ENCODE results near the gene TMEM179. TPM values are rescaled to one million over a fixed set of nuclear protein-coding genes. Genes with fewer than 3 reads are reported as not detected.

Gene TMEM179
- total RNA-seq, 1 donor from 2014 or later = not detected

DNA sequence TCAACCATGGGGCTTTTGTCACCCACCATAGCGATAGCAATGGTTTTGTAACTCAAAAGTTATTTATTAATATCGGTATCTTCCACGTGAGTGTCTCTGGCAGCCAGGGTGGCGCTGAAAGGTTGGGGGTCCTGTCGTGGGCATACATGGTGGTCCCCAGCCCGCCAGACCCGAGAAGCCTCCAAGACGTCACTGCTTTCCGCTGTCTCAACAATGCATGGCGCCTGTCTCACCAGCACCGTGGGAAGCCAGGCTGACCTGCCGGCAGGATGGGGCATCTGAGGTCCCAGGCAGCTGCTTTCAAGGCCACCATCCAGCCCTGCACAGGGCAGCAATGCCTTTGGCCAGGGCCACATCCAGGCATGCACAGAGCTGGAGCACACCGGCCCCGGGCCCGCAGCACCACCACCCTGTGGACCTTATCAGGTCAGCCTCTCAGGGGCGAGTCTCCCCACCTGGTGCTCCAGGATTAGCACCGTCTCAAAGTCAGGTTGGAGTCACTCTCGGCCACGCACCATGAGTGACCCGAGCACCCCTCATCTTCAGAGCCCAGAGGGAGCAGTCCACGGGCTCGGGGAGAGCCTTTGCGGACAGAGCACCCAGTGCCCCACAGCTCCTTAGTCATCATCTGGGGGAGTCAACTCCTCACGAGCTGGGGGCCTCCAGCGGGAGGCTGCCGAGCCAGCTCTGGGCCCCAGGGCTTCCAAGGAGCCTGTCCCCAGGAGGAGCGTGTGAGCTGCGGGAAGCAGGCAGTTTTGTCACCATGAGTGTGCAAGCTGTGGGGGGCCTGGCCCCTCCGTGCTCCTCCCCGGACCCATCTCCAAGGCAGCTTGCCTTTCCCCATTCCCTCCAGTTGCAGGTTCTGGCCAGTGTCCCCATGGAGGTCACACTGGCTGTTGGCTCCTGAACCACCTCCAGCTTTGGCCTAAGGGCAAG lies 39.6 kb downstream of the TMEM179 start:
- ATAC-seq = no peak
- H3K36me3 ChIP-seq = no peaks in the 10 kb centered on the region
- peaks cover 12% of the 10 kb centered on the region for H3K4me1 ChIP-seq
- no peak for DNase-seq
- no peaks in the 10 kb centered on the region for H3K9me3 ChIP-seq
- no peak overlapping the region for H3K4me3 ChIP-seq
- H3K27ac ChIP-seq = no peak overlapping the region
- intact Hi-C loops (cut with DNase I) = no loop called here
- TF ChIP-seq, protein P1, sequence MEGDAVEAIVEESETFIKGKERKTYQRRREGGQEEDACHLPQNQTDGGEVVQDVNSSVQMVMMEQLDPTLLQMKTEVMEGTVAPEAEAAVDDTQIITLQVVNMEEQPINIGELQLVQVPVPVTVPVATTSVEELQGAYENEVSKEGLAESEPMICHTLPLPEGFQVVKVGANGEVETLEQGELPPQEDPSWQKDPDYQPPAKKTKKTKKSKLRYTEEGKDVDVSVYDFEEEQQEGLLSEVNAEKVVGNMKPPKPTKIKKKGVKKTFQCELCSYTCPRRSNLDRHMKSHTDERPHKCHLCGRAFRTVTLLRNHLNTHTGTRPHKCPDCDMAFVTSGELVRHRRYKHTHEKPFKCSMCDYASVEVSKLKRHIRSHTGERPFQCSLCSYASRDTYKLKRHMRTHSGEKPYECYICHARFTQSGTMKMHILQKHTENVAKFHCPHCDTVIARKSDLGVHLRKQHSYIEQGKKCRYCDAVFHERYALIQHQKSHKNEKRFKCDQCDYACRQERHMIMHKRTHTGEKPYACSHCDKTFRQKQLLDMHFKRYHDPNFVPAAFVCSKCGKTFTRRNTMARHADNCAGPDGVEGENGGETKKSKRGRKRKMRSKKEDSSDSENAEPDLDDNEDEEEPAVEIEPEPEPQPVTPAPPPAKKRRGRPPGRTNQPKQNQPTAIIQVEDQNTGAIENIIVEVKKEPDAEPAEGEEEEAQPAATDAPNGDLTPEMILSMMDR (IDR thresholded peaks at IDR 0.05) = no peak
- peaks cover 53% of the 10 kb centered on the region for H3K27me3 ChIP-seq (ENCODE audit: low read depth)

DNA sequence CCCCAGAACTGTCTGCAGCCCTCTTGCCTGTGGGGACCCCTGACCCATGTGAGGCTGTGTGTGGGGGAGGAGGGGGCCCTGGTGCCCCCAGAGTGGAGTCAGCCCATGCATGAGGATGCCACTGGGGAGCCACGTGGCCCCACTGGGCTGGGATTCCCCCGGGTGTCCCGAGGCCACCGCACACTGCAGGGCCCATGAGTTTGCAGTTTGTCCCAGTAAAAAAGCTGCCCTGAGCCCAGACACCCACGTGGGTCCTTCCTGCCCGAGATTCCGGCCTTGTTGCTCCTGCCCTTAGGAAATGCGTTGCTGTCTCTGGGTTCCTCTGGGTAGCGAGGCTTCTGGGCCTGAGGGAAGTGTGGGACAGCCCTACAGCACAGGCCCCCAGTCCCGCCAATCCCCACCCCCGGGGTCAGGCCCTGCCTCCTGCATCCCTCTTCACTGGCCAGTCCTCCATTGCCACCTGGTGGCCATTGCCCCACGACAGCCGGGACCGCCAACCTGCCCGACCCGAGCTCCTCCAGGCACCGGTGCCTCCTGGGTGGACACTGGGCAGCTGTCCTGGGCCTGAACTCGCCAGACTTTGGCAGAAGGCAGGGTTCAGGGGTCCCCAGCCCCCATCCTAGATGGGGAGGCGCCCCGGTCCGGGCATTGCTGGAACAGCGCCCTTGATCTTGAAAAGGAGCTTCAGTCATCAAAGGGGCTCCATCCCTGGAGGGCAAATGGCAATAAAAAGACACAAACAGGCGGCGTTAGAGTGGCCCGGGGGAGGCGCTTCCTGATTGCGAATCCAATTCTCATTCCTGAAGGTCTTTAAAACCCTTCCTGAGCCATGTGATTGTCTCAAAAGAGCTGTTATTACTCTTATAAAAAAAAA lies 40.6 kb downstream of the TMEM179 start:
- intact Hi-C loops (cut with DNase I) = no loop called here
- ATAC-seq = peak; percentile 60 to 76
- H3K4me1 ChIP-seq = peaks cover 12% of the 10 kb centered on the region
- peaks cover 53% of the 10 kb centered on the region for H3K27me3 ChIP-seq (ENCODE audit: low read depth)
- TF ChIP-seq, protein P1 (IDR thresholded peaks at IDR 0.05) = peak; percentile 86
- peak; percentile 71 for DNase-seq
- no peaks in the 10 kb centered on the region for H3K9me3 ChIP-seq
- H3K4me3 ChIP-seq = no peak overlapping the region
- no peak overlapping the region for H3K27ac ChIP-seq
- no peaks in the 10 kb centered on the region for H3K36me3 ChIP-seq

DNA sequence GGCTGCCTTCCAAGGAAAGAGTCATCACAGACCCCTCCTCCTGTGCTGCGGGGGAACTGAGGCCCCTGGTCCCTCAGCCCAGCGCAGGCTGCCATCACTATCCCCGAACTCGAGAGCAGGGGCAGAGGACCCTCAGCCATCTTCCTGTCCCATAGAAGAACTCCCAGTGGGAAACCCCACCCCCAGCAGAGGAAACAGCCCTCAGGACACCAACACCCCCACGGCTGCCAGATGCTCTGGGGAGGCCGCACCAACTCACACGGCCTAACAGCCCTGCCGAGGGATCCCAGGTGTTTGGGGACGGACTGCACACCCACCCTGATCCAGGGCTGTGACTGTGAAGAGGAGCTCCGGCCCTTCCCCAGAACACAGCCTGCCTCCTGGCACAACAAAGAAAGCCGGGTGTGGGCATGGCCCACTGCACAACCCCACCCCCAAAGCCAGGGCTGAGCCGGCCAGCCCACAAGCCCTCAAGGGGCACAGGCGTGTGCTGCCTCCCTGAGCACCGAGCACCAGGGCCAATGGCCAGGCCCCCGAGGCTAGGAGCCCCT lies 41.3 kb downstream of the TMEM179 start:
- DNase-seq (no peak), ATAC-seq (no peak)
- H3K27ac ChIP-seq = no peak overlapping the region
- H3K27me3 ChIP-seq (ENCODE audit: low read depth) = peaks cover 47% of the 10 kb centered on the region
- TF ChIP-seq, protein P1 (IDR thresholded peaks at IDR 0.05) = no peak
- H3K9me3 ChIP-seq = no peaks in the 10 kb centered on the region
- H3K36me3 ChIP-seq = no peaks in the 10 kb centered on the region
- H3K4me3 ChIP-seq = no peak overlapping the region
- intact Hi-C loops (cut with DNase I) = no loop called here
- H3K4me1 ChIP-seq = peaks cover 12% of the 10 kb centered on the region

DNA sequence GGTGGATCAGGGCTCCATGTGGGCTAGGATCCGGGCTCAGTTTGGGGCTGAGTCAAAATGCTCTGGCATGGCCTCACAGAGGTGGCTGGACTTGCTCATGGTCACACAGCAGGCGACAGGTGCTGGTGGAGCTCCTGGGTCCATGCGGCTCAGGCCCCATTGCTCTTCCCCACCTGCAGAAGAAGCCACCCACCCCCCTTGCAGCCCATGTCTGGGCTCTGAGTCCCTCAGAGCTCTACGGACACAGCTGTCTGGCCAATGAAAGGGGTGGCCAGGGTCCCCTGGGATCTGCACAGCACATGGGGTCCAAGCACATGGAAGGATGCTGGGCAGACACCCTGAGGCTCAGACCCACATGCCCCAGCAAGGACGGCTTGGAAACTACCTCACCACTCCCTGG lies 42.0 kb downstream of the TMEM179 start:
- intact Hi-C loops (cut with DNase I) = no loop called here
- no peak overlapping the region for H3K4me3 ChIP-seq
- DNase-seq (no peak), ATAC-seq (no peak)
- H3K27ac ChIP-seq = no peak overlapping the region
- H3K36me3 ChIP-seq = no peaks in the 10 kb centered on the region
- peaks cover 12% of the 10 kb centered on the region for H3K4me1 ChIP-seq
- TF ChIP-seq, protein P1 (IDR thresholded peaks at IDR 0.05) = no peak
- no peaks in the 10 kb centered on the region for H3K9me3 ChIP-seq
- peaks cover 42% of the 10 kb centered on the region for H3K27me3 ChIP-seq (ENCODE audit: low read depth)

All from lower lobe of right lung (tissue), 2 donors.